GM12891 (cell line): Measurements from ENCODE around the gene CFD.

Experiments
- PAX5 ChIP-seq: IDR thresholded peaks from 2 replicates; pipeline ENCODE4 v1.6.1; 2011; ENCODE audit warnings: low read length, moderate library complexity, mild to moderate bottlenecking; ENCODE audit not compliant: insufficient read depth, severe bottlenecking
- POLR2A ChIP-seq: IDR thresholded peaks from 2 replicates; pipeline ENCODE4 v1.6.1; 2011; ENCODE audit warnings: low read depth, low read length, control low read depth
- POLR2AphosphoS5 ChIP-seq: IDR thresholded peaks from 2 replicates; pipeline ENCODE4 v1.6.1; 2011; ENCODE audit warnings: low read depth, low read length, control low read depth
- TAF1 ChIP-seq: IDR thresholded peaks from 2 replicates; pipeline ENCODE4 v1.6.1; 2011; ENCODE audit warnings: low read depth, low read length, control low read depth

DNA sequence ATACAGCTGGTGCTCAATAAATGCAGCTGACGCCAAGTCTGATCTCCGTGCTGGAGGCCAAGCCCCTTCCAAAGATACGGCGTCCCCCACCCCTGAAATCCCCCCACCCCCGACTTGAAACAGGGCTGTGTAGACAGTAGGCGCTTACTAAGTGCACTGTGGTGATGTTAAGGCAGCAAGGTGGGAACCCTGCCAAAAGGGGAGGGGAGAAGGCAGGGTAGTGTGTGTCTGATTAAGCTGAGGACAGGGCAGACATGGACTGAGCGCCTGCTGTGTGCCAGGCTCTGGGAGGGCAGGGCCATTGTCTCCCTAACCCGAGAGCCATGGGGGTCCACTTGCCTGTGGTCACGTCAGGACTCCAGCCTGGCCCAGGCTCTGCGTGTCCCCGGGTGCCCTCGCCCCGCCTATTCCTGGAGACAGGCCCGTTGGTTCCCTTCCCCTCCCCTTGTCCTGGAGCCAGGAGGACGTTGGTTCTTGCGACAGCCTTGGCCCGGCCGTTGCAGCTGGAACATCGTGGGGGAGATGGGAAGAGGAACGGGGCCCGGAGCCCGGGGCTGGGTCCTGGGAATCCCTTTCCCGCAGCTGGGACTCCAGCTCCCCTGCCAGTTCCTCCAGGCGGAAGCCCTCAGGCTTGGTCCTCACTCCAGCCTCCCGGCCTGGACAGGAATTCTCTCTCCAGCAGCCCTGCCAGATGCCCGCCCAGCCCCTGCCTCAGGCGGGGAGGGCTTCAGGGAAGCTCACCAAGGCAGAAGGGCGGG, 9.1 kb upstream of the CFD start:
- TF ChIP-seq POLR2A (no peak), TAF1 (no peak), POLR2AphosphoS5 (no peak), PAX5 (no peak)
